ENCODE results near the gene SLC2A10.

DNA sequence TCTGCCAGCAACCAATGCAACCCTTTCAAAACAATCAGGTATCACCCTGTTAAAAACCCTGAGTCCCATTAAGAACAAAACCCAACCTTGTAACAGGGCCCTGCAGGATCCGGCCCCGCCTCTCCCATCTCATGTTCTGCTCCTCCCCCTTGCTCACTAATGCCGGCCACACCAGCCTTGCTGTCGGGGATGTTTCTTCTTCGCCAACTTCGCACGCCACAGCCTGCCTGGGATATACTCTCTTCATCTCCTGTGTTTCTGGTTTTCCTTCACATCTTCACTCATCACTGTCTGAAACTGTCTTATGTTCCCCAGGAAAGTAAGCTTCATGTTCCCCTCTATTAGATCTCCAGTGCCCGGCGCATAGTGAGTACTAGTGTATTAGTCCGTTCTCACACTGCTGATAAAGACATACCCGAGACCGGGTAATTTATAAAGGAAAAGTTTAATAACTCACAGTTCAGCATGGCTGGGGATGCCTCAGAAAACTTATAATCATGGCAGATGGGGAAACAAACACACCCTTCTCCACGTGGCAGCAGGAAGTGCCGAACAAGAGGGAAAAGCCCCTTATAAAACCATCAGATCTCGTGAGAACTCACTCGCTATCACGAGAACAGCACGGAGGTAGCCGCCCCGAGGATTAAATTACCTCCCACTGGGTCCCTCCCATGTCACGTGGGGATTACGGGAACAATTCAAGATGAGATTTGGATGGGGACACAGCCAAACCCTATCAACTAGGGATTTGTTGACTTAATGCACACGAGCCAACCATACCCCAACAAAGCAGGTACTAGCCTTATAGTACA, 25.3 kb upstream of the SLC2A10 start:
- TF ChIP-seq, protein P1, sequence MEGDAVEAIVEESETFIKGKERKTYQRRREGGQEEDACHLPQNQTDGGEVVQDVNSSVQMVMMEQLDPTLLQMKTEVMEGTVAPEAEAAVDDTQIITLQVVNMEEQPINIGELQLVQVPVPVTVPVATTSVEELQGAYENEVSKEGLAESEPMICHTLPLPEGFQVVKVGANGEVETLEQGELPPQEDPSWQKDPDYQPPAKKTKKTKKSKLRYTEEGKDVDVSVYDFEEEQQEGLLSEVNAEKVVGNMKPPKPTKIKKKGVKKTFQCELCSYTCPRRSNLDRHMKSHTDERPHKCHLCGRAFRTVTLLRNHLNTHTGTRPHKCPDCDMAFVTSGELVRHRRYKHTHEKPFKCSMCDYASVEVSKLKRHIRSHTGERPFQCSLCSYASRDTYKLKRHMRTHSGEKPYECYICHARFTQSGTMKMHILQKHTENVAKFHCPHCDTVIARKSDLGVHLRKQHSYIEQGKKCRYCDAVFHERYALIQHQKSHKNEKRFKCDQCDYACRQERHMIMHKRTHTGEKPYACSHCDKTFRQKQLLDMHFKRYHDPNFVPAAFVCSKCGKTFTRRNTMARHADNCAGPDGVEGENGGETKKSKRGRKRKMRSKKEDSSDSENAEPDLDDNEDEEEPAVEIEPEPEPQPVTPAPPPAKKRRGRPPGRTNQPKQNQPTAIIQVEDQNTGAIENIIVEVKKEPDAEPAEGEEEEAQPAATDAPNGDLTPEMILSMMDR (IDR thresholded peaks at IDR 0.05; ENCODE audit: insufficient read depth, low read length, poor library complexity, severe bottlenecking) = no peak
- TF ChIP-seq EZH2phosphoT487 (conservative IDR thresholded peaks at IDR 0.05; ENCODE audit: low read length) = no peak
